K562 (cell line): ENCODE results near the gene VDR. TPM values are rescaled to one million over a fixed set of nuclear protein-coding genes. Genes with fewer than 3 reads are reported as not detected.

Source experiments
- ATAC-seq: fragments of 200-7000 bp; cut with Tn5 transposase; 3 replicates; pipeline ENCODE4 v1.9.1; 2020; ENCODE audit warnings: moderate library complexity
- BruUV-seq: library from RNA; stranded (reverse); fragments of 400-500 nt; replicated peaks from 2 replicates; lab custom pipeline; 2021; lab: Mats Ljungman, UMichigan
- CTCF ChIA-PET: fragments of 300-600 bp; formaldehyde crosslinking; extraction: SDS; loops from one replicate; lab custom pipeline; 2021; ENCODE audit warnings: low intra/inter-chr PET ratio; lab: Yijun Ruan, JAX
- POLR2A ChIA-PET: fragments of 300-600, 350-650 bp; sonication (Branson Sonifier 250); formaldehyde crosslinking; extraction: SDS; loops from one replicate; lab custom pipeline; 2021; ENCODE audit warnings: antibody characterized with exemption, inconsistent platforms; lab: Yijun Ruan, JAX
- DNase-seq, 4 experiments: peaks; one replicate each; pipeline versions ENCODE4 v3.0.0 to v3.0.0-alpha.2; 2011 to 2018; ENCODE audit warnings: low spot score in 3 of 4, mixed read lengths in 3 of 4; ENCODE audit errors: extremely low read depth in 1 of 4
- FAIRE-seq: peaks from 2 replicates; lab custom pipeline; 2011; peaks lifted over from hg19 to GRCh38; lab: Jason Lieb, UNC
- H2AFZ ChIP-seq: 2 replicates; pipeline ENCODE4 v1.6.0; 2011; ENCODE audit warnings: low read depth, low read length, control low read depth, inconsistent platforms
- H3K27ac ChIP-seq: fragments of 200-600 bp; 3 replicates; pipeline ENCODE4 v1.8.0; 2011; ENCODE audit warnings: low read depth, mild to moderate bottlenecking, control low read depth, inconsistent platforms, low read length, moderate library complexity, mixed read lengths; ENCODE audit errors: extremely low read depth
- H3K27me3 ChIP-seq, 2 experiments: fragments of 300-600 bp in 1 of 2; 2 replicates in 1 of 2; 3 replicates in 1 of 2; pipeline versions ENCODE4 v1.6.0 to v1.8.0; 2011; ENCODE audit warnings: inconsistent platforms in 2 of 2, low read length in 2 of 2, mild to moderate bottlenecking in 1 of 2, mixed read lengths in 1 of 2, moderate library complexity in 1 of 2; ENCODE audit not compliant: control insufficient read depth in 2 of 2, insufficient read depth in 2 of 2
- H3K36me3 ChIP-seq: fragments of 300-600 bp; 3 replicates; pipeline ENCODE4 v1.8.0; 2011; ENCODE audit warnings: mild to moderate bottlenecking, low read length, inconsistent platforms; ENCODE audit not compliant: control insufficient read depth, insufficient read depth
- H3K4me1 ChIP-seq, 2 experiments: fragments of 200-600 bp in 1 of 2; replicated peaks in 1 of 2; 2 replicates in 1 of 2; 3 replicates in 1 of 2; pipeline versions ENCODE4 v1.5.1 to v1.8.0; 2011; ENCODE audit warnings: inconsistent platforms in 2 of 2, low read length in 2 of 2, mild to moderate bottlenecking in 1 of 2, mixed read lengths in 1 of 2, moderate library complexity in 1 of 2; ENCODE audit not compliant: control insufficient read depth in 2 of 2, insufficient read depth in 2 of 2
- H3K4me2 ChIP-seq: 2 replicates; pipeline ENCODE4 v1.6.1; 2011; ENCODE audit warnings: low read length, control low read depth, inconsistent platforms, mixed read lengths; ENCODE audit not compliant: insufficient read depth
- H3K4me3 ChIP-seq: fragments of 200-600 bp; sonication (generic), shearing (Covaris generic); 2 replicates; pipeline ENCODE4 v1.5.1; 2016; ENCODE audit warnings: control low read depth, inconsistent platforms
- H3K79me2 ChIP-seq: fragments of 200-600 bp; 3 replicates; pipeline ENCODE4 v1.8.0; 2011; ENCODE audit warnings: low read length, inconsistent platforms; ENCODE audit not compliant: control insufficient read depth, insufficient read depth
- H3K9ac ChIP-seq, 2 experiments: 2 replicates each; pipeline versions ENCODE4 v1.6.0 to v1.6.1; 2011; ENCODE audit warnings: low read depth in 2 of 2, low read length in 2 of 2, control low read depth in 1 of 2, inconsistent platforms in 1 of 2, mild to moderate bottlenecking in 1 of 2, mixed read lengths in 1 of 2; ENCODE audit not compliant: insufficient read depth in 1 of 2
- H3K9me1 ChIP-seq: one replicate; pipeline ENCODE4 v1.6.0; 2011; ENCODE audit warnings: inconsistent platforms, mild to moderate bottlenecking, low read length, moderate library complexity; ENCODE audit not compliant: control insufficient read depth, insufficient read depth
- H3K9me3 ChIP-seq: replicated peaks from 2 replicates; pipeline ENCODE4 v1.5.1; 2011; ENCODE audit warnings: low read depth, low read length, inconsistent platforms; ENCODE audit not compliant: control insufficient read depth, insufficient read depth
- H4K20me1 ChIP-seq: replicated peaks from 2 replicates; pipeline ENCODE4 v1.6.1; 2011; ENCODE audit warnings: low read length, inconsistent platforms, mixed read lengths; ENCODE audit not compliant: control insufficient read depth, insufficient read depth
- ATF3 ChIP-seq, 2 experiments: fragments of 450-650 bp in 1 of 2; sonication (generic) in 1 of 2; formaldehyde crosslinking in 1 of 2; IDR thresholded peaks in 1 of 2; conservative IDR thresholded peaks in 1 of 2; 2 replicates each; pipeline versions ENCODE4 v1.6.1 to v1.8.1; 2016 to 2023; ENCODE audit warnings: mild to moderate bottlenecking in 2 of 2, moderate library complexity in 2 of 2, inconsistent platforms in 1 of 2, missing genetic modification reagents in 1 of 2
- CCAR2 ChIP-seq: fragments of 200-400 bp; formaldehyde crosslinking; IDR thresholded peaks from 2 replicates; pipeline ENCODE4 v1.6.1; 2017; ENCODE audit warnings: mild to moderate bottlenecking, low read depth, low read length
- CHCHD3 ChIP-seq: fragments of 250-450 bp; sonication (Bioruptor Pico); IDR thresholded peaks from 2 replicates; pipeline ENCODE4 v2.1.2; 2022; ENCODE audit warnings: mild to moderate bottlenecking
- EGR1 ChIP-seq: fragments of 450-650 bp; conservative IDR thresholded peaks from 2 replicates; pipeline ENCODE4 v1.6.1; 2017; ENCODE audit warnings: mild to moderate bottlenecking
- JUN ChIP-seq, 2 experiments: sonication (generic) in 1 of 2; formaldehyde crosslinking in 1 of 2; IDR thresholded peaks; 2 replicates each; pipeline versions ENCODE4 v1.6.1 to v1.8.0; 2012 to 2022; ENCODE audit warnings: borderline replicate concordance in 2 of 2, mild to moderate bottlenecking in 2 of 2, improper control_type of control experiment in 1 of 2, low read depth in 1 of 2, low read length in 1 of 2, missing genetic modification reagents in 1 of 2
- NFE2 ChIP-seq: IDR thresholded peaks from 2 replicates; pipeline ENCODE4 v1.6.1; 2014; ENCODE audit warnings: antibody characterized with exemption, low read depth
- NFIC ChIP-seq: fragments of 450-650 bp; IDR thresholded peaks from 2 replicates; pipeline ENCODE4 v1.6.1; 2017; ENCODE audit warnings: mild to moderate bottlenecking, inconsistent platforms
- REST ChIP-seq, 2 experiments: fragments of 450-650 bp; formaldehyde crosslinking in 1 of 2; IDR thresholded peaks; 2 replicates each; pipeline versions ENCODE4 v1.4.0 to v1.6.1; 2014 to 2020; ENCODE audit warnings: mild to moderate bottlenecking in 2 of 2, borderline replicate concordance in 1 of 2, low read depth in 1 of 2
- WGBS: fragments of 100-300 bp; shearing (Covaris generic); methylation state at CpG from one replicate; pipeline ENCODE4 v1.1.6; 2016; ENCODE audit warnings: low coverage, mixed read lengths; ENCODE audit not compliant: insufficient coverage; ENCODE audit errors: missing lambda C conversion rate; 5-methylcytosine and 5-hydroxymethylcytosine counted together
- in situ Hi-C: fragments of 300-500 bp; cut with MboI; formaldehyde crosslinking; loops from 4 replicates; pipeline ENCODE4 v1.15.0; 2018; ENCODE audit warnings: inconsistent platforms, mixed read lengths
- intact Hi-C: fragments of 100-400 bp; cut with micrococcal nuclease; formaldehyde crosslinking; loops from 2 replicates; pipeline ENCODE4 v1.14.2; 2022
- polyA plus RNA-seq, 8 experiments: library from polyadenylated mRNA; depleted of rRNA in 4 of 8; stranded (reverse) in 5 of 8; unstranded in 3 of 8; fragments of >200 nt; fragmentation: Nextera tagmentation in 2 of 8; fragmentation: Illumina TruSeq in 1 of 8; extraction: Ambion mirVana in 2 of 8; extraction: Trizol in 1 of 8; gene quantifications; 2 replicates each; pipeline versions ENCODE4 v1.2.1 to v1.2.3, GENCODE V29; 2011 to 2014; ENCODE audit warnings: inconsistent platforms in 1 of 8, missing spikeins in 1 of 8
- total RNA-seq, 7 experiments: library from RNA; depleted of rRNA in 6 of 7; stranded (reverse); fragments of >200 nt in 6 of 7; fragmentation: Illumina TruSeq in 2 of 7; extraction: Trizol in 2 of 7; gene quantifications; 2 replicates each; pipeline versions ENCODE4 v1.2.1 to v1.2.3, GENCODE V29; 2011 to 2021; ENCODE audit warnings: low replicate concordance in 1 of 7

VDR gene
- total and polyA plus RNA-seq, 9 of the 15 experiments (the other 6 are each of a cell fraction or from before 2014, with no cell fraction given), result 0.61 to 4.8 (median 2.0) TPM

- TF ChIP-seq JUN (IDR thresholded peaks at IDR 0.05; ENCODE audit: borderline replicate concordance, low read depth, low read length), result peak; percentile 60; the same call in 1 of the 2 replicates
- no peak for TF ChIP-seq JUN (CRISPR knock-in tag; IDR thresholded peaks at IDR 0.05; ENCODE audit: borderline replicate concordance)
- TF ChIP-seq CCAR2, result no peak
- TF ChIP-seq EGR1, result peak; percentile 81
- peak; percentile 56 for TF ChIP-seq ATF3 (IDR thresholded peaks at IDR 0.05)
- no peak for TF ChIP-seq ATF3 (CRISPR knock-in tag; conservative IDR thresholded peaks at IDR 0.05)
- peak; percentile 17; the same call in 1 of the 2 replicates for TF ChIP-seq NFE2
These were observed 674 bp downstream of the VDR start (continued) for GRCh38 chr12:47903927-47904712.

- Histone ChIP-seq H3K27me3 (peaks cover 24 to 32% of the 10 kb centered on the region in 2 experiments), H3K9me3 (no peaks in the 10 kb centered on the region), H3K4me1 (peaks cover 17 to 25% of the 10 kb centered on the region in 2 experiments), H3K36me3 (no peaks in the 10 kb centered on the region), H2AFZ (no peak overlapping the region), H3K4me2 (no peak overlapping the region), H3K79me2 (no peaks in the 10 kb centered on the region), H3K27ac (no peak overlapping the region), H3K9me1 (no peaks in the 10 kb centered on the region), H3K4me3 (no peak overlapping the region), H3K9ac (no peak overlapping the region), H4K20me1 (peaks cover 7% of the 10 kb centered on the region; the same call in 1 of the 2 replicates)
- peak in 2 of 4 experiments; percentile 16 to 51 for DNase-seq
- ChIA-PET POLR2A (interaction anchor here (0.9 to 1.2 kb wide), 2 partner anchors 15 to 46 kb away, joined by 3 read pairs; no protein-coding TSS in a partner anchor), CTCF (no interaction called here)
- BruUV-seq, result no TSS peak
- no peak for ATAC-seq
- peak; percentile 79 for FAIRE-seq
- TF ChIP-seq CHCHD3 (no peak), REST (IDR thresholded peaks at IDR 0.05; ENCODE audit: borderline replicate concordance) (peak; percentile 60), REST (CRISPR knock-in tag; IDR thresholded peaks at IDR 0.05; ENCODE audit: low read depth) (no peak), NFIC (peak; percentile 85)
- intact Hi-C loops, result no loop called here
- in situ Hi-C loops, result no loop called here
- WGBS, result 17% methylated on average over 3 of the region's 3 CpGs
These were observed 1.6 kb downstream of the VDR start for GRCh38 chr12:47903151-47903611.
